HG02973 (cell line): ENCODE data around the gene MCM5.
"Not testable (repeated sequence)": the region's sequence is repeated elsewhere in the genome, so short reads cannot be mapped to it uniquely, and the experiment has no call there.

Source experiments
- ATAC-seq: cut with Tn5 transposase; IDR thresholded peaks from one replicate; pipeline ENCODE4 v1.9.1; 2021; ENCODE audit warnings: moderate library complexity; ENCODE audit not compliant: unreplicated experiment

MCM5 gene

GRCh38 chr22:35399678-35400500 lies at the start of gene MCM5:
Gene MCM5, plus strand, starts transcription at chr22:35400140. Its CDS starts 299 bp downstream, at chr22:35400439.
- ATAC-seq, result peak; percentile 93

GRCh38 chr22:35350539-35351503 lies 49.1 kb upstream of the MCM5 start:
- peak; percentile 59 for ATAC-seq

GRCh38 chr22:35352214-35353111 lies 47.5 kb upstream of the MCM5 start:
- no peak for ATAC-seq

- no peak for ATAC-seq
Observed at GRCh38 chr22:35353318-35353717, 46.6 kb upstream of the MCM5 start.

- no peak for ATAC-seq
Observed at GRCh38 chr22:35354068-35354467, 45.9 kb upstream of the MCM5 start.

- ATAC-seq, result no peak
Observed at GRCh38 chr22:35357883-35358621, 41.9 kb upstream of the MCM5 start.

GRCh38 chr22:35359380-35360065 lies 40.4 kb upstream of the MCM5 start:
- ATAC-seq, result no peak

GRCh38 chr22:35361001-35361558 lies 38.9 kb upstream of the MCM5 start:
- no peak for ATAC-seq

- no peak for ATAC-seq
Observed at GRCh38 chr22:35363566-35364086, 36.3 kb upstream of the MCM5 start.

- not testable (repeated sequence) for ATAC-seq
Observed at GRCh38 chr22:35364230-35364629, 35.7 kb upstream of the MCM5 start.

GRCh38 chr22:35367331-35367886 lies 32.5 kb upstream of the MCM5 start:
- ATAC-seq, result peak; percentile 43

- no peak for ATAC-seq
Observed at GRCh38 chr22:35368386-35368785, 31.6 kb upstream of the MCM5 start.

- ATAC-seq, result no peak
Observed at GRCh38 chr22:35369996-35370395, 29.9 kb upstream of the MCM5 start.

GRCh38 chr22:35373781-35374180 lies 26.2 kb upstream of the MCM5 start:
- ATAC-seq, result no peak

GRCh38 chr22:35375031-35375430 lies 24.9 kb upstream of the MCM5 start:
- ATAC-seq, result no peak

- no peak for ATAC-seq
Observed at GRCh38 chr22:35375526-35375925, 24.4 kb upstream of the MCM5 start.

GRCh38 chr22:35376728-35377472 lies 23.0 kb upstream of the MCM5 start:
- ATAC-seq, result peak; percentile 43

GRCh38 chr22:35377735-35378134 lies 22.2 kb upstream of the MCM5 start:
- ATAC-seq, result no peak
